HepG2 (cell line): ENCODE measurements around the gene KCTD14. TPM values are rescaled to one million over a fixed set of nuclear protein-coding genes. Genes with fewer than 3 reads are reported as not detected.

ENCODE experiments used
- BCL6 ChIP-seq: IDR thresholded peaks from 2 replicates; pipeline ENCODE4 v1.6.1; 2016; ENCODE audit warnings: missing genetic modification reagents, missing compliant biosample characterization
- BRCA1 ChIP-seq: sonication (generic); formaldehyde crosslinking; IDR thresholded peaks from 2 replicates; pipeline ENCODE4 v1.4.0; 2020; ENCODE audit warnings: missing genetic modification reagents
- NR2F1 ChIP-seq, 2 experiments: fragments of 450-650 bp in 1 of 2; formaldehyde crosslinking in 1 of 2; IDR thresholded peaks; 2 replicates each; pipeline versions ENCODE4 v1.5.0 to v1.6.1; 2016 to 2020; ENCODE audit warnings: mild to moderate bottlenecking in 1 of 2, missing compliant biosample characterization in 1 of 2, missing genetic modification reagents in 1 of 2, moderate library complexity in 1 of 2
- RARA ChIP-seq: IDR thresholded peaks from 2 replicates; pipeline ENCODE4 v1.6.1; 2016; ENCODE audit warnings: missing genetic modification reagents, missing compliant biosample characterization
- TEAD3 ChIP-seq: optimal IDR thresholded peaks from 2 replicates; pipeline ENCODE3; 2016; ENCODE audit warnings: borderline replicate concordance
- TOPORS ChIP-seq: sonication (generic); formaldehyde crosslinking; IDR thresholded peaks from 2 replicates; pipeline ENCODE4 v1.8.0; 2023; ENCODE audit warnings: mild to moderate bottlenecking, missing genetic modification reagents
- ZMYM4 ChIP-seq: sonication (generic); formaldehyde crosslinking; IDR thresholded peaks from 2 replicates; pipeline ENCODE4 v1.8.1; 2023; ENCODE audit warnings: mild to moderate bottlenecking, missing genetic modification reagents
- polyA plus RNA-seq, 8 experiments: library from polyadenylated mRNA; depleted of rRNA in 3 of 8; stranded (reverse) in 7 of 8; unstranded in 1 of 8; fragments of >200 nt; fragmentation: Illumina TruSeq in 4 of 8; extraction: Trizol in 4 of 8; gene quantifications; 2 replicates each; pipeline versions ENCODE4 v1.2.1 to v1.2.3, GENCODE V29; 2011 to 2016; ENCODE audit warnings: low read depth in 4 of 8, missing spikeins in 1 of 8, mixed read lengths in 1 of 8; ENCODE audit not compliant: insufficient read depth in 1 of 8
- total RNA-seq, 5 experiments: library from RNA; depleted of rRNA; stranded (reverse); fragments of >200 nt; fragmentation: Illumina TruSeq; extraction: Trizol; gene quantifications; 2 replicates each; pipeline ENCODE4 v1.2.3, GENCODE V29; 2016; ENCODE audit warnings: low read depth in 1 of 5
- TF ChIP-seq, protein P1 (sequence below): sonication (generic); formaldehyde crosslinking; IDR thresholded peaks from 2 replicates; pipeline ENCODE4 v1.9.0; 2022; ENCODE audit warnings: missing genetic modification reagents, mild to moderate bottlenecking, borderline replicate concordance
- TF ChIP-seq, protein P2 (sequence below): sonication (generic); formaldehyde crosslinking; IDR thresholded peaks from 2 replicates; pipeline ENCODE4 v1.5.0; 2020; ENCODE audit warnings: mild to moderate bottlenecking, missing genetic modification reagents
- TF ChIP-seq, protein P3 (sequence below): sonication (generic); formaldehyde crosslinking; IDR thresholded peaks from 2 replicates; pipeline ENCODE4 v1.4.0; 2020; ENCODE audit warnings: missing genetic modification reagents
- TF ChIP-seq, protein P4 (sequence below): sonication (generic); formaldehyde crosslinking; IDR thresholded peaks from 2 replicates; pipeline ENCODE4 v1.4.0; 2020; ENCODE audit warnings: missing genetic modification reagents, borderline replicate concordance
- TF ChIP-seq, protein P5 (sequence below): sonication (generic); formaldehyde crosslinking; conservative IDR thresholded peaks from 2 replicates; pipeline ENCODE4 v1.5.0; 2020; ENCODE audit warnings: missing genetic modification reagents
- TF ChIP-seq, protein P6 (sequence below): sonication (generic); formaldehyde crosslinking; IDR thresholded peaks from 2 replicates; pipeline ENCODE4 v1.8.1; 2023; ENCODE audit warnings: mild to moderate bottlenecking, missing genetic modification reagents

Gene KCTD14
- total and polyA plus RNA-seq, 2 of the 13 experiments (the other 11 are each of a cell fraction or from before 2014, with no cell fraction given), result 10.3 to 15.6 TPM

DNA sequence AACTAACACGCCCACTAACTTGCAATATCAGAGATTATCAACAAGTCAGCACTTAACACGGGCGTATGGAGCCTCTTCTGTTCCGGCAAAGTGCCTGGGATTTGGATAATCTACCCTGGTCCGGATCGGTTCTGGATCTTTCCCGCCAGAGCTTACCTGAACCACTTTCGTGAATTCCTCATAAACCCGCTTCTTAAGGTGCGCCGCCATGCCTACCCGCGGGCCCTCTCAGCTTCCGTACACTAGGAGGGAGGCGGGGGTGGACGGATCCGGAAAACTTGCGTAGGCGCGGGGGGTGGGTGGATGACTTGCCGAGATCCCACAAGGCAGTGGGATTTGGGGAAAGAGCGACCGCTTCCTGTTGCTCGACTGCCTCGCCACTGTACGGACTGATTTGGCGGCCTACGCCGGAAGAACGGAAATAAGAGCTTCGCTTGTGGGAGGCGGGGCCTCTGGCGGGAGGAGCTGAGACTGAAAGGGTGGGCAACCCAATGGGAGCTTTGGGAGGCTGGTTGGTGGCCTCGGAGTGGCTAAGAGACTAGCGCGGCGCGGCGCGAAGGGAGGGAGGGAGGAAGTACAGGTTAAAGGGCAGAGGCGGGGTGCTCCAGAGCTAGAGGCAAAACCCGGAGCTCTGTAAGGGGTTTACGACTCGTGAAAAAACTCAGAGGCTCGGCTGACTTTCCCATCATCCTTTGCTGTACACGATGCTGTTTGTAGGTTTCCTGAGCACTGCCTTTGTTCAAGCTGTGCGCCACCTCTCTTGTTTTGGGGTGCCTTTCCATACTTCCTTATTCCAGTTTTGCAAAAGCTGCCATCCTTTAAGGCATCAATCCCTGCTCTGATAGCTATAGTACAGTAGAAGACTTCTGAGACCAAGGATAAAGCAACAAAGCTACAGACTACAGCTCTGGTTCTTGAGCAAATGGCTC, 28.4 kb downstream of the KCTD14 start, which contains the start of gene INTS4 (continued):
- TF ChIP-seq NR2F1 (CRISPR knock-in tag; IDR thresholded peaks at IDR 0.05), result peak; percentile 75 to 93; a peak in 3 of 4 replicates
- TF ChIP-seq, protein P1, sequence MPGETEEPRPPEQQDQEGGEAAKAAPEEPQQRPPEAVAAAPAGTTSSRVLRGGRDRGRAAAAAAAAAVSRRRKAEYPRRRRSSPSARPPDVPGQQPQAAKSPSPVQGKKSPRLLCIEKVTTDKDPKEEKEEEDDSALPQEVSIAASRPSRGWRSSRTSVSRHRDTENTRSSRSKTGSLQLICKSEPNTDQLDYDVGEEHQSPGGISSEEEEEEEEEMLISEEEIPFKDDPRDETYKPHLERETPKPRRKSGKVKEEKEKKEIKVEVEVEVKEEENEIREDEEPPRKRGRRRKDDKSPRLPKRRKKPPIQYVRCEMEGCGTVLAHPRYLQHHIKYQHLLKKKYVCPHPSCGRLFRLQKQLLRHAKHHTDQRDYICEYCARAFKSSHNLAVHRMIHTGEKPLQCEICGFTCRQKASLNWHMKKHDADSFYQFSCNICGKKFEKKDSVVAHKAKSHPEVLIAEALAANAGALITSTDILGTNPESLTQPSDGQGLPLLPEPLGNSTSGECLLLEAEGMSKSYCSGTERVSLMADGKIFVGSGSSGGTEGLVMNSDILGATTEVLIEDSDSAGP, result peak; percentile 82
- TF ChIP-seq, protein P2, sequence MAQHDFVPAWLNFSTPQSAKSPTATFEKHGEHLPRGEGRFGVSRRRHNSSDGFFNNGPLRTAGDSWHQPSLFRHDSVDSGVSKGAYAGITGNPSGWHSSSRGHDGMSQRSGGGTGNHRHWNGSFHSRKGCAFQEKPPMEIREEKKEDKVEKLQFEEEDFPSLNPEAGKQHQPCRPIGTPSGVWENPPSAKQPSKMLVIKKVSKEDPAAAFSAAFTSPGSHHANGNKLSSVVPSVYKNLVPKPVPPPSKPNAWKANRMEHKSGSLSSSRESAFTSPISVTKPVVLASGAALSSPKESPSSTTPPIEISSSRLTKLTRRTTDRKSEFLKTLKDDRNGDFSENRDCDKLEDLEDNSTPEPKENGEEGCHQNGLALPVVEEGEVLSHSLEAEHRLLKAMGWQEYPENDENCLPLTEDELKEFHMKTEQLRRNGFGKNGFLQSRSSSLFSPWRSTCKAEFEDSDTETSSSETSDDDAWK, result no peak
- TF ChIP-seq, protein P3, sequence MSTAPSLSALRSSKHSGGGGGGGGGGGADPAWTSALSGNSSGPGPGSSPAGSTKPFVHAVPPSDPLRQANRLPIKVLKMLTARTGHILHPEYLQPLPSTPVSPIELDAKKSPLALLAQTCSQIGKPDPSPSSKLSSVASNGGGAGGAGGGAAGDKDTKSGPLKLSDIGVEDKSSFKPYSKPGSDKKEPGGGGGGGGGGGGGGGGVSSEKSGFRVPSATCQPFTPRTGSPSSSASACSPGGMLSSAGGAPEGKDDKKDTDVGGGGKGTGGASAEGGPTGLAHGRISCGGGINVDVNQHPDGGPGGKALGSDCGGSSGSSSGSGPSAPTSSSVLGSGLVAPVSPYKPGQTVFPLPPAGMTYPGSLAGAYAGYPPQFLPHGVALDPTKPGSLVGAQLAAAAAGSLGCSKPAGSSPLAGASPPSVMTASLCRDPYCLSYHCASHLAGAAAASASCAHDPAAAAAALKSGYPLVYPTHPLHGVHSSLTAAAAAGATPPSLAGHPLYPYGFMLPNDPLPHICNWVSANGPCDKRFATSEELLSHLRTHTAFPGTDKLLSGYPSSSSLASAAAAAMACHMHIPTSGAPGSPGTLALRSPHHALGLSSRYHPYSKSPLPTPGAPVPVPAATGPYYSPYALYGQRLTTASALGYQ (CRISPR knock-in tag), result 0 out of 2 replicates have a peak, but pooled peaks have one; percentile 17
- TF ChIP-seq RARA (CRISPR knock-in tag), result 0 out of 2 replicates have a peak, but pooled peaks have one; percentile 5
- TF ChIP-seq BRCA1 (CRISPR knock-in tag), result no peak
- TF ChIP-seq ZMYM4 (CRISPR knock-in tag), result peak; percentile 96
- TF ChIP-seq TEAD3 (CRISPR knock-in tag), result peak; percentile 16
- TF ChIP-seq, protein P4, sequence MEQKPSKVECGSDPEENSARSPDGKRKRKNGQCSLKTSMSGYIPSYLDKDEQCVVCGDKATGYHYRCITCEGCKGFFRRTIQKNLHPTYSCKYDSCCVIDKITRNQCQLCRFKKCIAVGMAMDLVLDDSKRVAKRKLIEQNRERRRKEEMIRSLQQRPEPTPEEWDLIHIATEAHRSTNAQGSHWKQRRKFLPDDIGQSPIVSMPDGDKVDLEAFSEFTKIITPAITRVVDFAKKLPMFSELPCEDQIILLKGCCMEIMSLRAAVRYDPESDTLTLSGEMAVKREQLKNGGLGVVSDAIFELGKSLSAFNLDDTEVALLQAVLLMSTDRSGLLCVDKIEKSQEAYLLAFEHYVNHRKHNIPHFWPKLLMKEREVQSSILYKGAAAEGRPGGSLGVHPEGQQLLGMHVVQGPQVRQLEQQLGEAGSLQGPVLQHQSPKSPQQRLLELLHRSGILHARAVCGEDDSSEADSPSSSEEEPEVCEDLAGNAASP (CRISPR knock-in tag), result no peak; the same call in 1 of the 2 replicates
- no peak for TF ChIP-seq TOPORS
- TF ChIP-seq, protein P5, sequence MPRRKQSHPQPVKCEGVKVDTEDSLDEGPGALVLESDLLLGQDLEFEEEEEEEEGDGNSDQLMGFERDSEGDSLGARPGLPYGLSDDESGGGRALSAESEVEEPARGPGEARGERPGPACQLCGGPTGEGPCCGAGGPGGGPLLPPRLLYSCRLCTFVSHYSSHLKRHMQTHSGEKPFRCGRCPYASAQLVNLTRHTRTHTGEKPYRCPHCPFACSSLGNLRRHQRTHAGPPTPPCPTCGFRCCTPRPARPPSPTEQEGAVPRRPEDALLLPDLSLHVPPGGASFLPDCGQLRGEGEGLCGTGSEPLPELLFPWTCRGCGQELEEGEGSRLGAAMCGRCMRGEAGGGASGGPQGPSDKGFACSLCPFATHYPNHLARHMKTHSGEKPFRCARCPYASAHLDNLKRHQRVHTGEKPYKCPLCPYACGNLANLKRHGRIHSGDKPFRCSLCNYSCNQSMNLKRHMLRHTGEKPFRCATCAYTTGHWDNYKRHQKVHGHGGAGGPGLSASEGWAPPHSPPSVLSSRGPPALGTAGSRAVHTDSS (CRISPR knock-in tag), result no peak
- TF ChIP-seq BCL6, result peak; percentile 16; the same call in 1 of the 2 replicates
- TF ChIP-seq, protein P6, sequence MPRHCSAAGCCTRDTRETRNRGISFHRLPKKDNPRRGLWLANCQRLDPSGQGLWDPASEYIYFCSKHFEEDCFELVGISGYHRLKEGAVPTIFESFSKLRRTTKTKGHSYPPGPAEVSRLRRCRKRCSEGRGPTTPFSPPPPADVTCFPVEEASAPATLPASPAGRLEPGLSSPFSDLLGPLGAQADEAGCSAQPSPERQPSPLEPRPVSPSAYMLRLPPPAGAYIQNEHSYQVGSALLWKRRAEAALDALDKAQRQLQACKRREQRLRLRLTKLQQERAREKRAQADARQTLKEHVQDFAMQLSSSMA (CRISPR knock-in tag), result no peak; the same call in 1 of the 2 replicates
